GM12878 (cell line): ENCODE results near the gene NEO1.

Experiments used
- FOXM1 ChIP-seq: IDR thresholded peaks from 2 replicates; pipeline ENCODE4 v1.6.1; 2012; ENCODE audit warnings: low read depth, mild to moderate bottlenecking, inconsistent platforms, low read length, moderate library complexity
- HDAC6 ChIP-seq: fragments of 200-600 bp; sonication (generic); IDR thresholded peaks from one replicate; pipeline ENCODE4 v1.8.0; 2017; ENCODE audit warnings: antibody characterized with exemption; ENCODE audit not compliant: unreplicated experiment
- POLR2A ChIP-seq: IDR thresholded peaks from 2 replicates; pipeline ENCODE4 v1.6.1; 2011; ENCODE audit warnings: low read depth, mild to moderate bottlenecking, low read length
- SUZ12 ChIP-seq: fragments of 200-600 bp; sonication (generic); IDR thresholded peaks from one replicate; pipeline ENCODE4 v1.6.1; 2018; ENCODE audit warnings: antibody characterized with exemption, mild to moderate bottlenecking; ENCODE audit not compliant: unreplicated experiment
- TF ChIP-seq, protein P1 (sequence below), 3 experiments: IDR thresholded peaks in 2 of 3; conservative IDR thresholded peaks in 1 of 3; 2 replicates each; pipeline ENCODE4 v1.5.1; 2011; ENCODE audit warnings: low read depth in 3 of 3, low read length in 3 of 3, mild to moderate bottlenecking in 3 of 3, control low read depth in 2 of 3, moderate library complexity in 2 of 3, inconsistent platforms in 1 of 3, mixed read lengths in 1 of 3; ENCODE audit not compliant: control insufficient read depth in 2 of 3, insufficient read depth in 1 of 3; ENCODE audit errors: extremely low read depth in 1 of 3

DNA sequence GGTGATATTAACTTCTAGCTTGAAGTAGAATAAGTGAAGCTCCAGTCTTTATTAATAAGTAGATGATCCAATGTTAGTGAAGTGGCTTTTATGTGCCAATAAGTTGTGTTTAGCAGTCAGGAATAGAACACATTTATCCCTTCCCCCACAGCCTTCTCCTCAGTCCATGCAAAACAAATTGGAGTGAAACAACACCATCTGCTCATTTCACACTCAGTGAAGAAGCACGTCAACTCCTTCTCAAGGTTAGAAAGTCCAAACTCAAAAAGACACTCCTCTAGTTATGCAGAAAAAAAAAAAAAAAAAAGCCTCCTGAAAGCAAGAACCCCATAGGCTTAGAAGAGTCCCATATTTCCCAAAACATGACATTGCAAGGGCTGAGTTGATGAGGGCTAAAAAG is 18.0 kb upstream of the NEO1 start:
- TF ChIP-seq POLR2A = no peak
- TF ChIP-seq, protein P1, sequence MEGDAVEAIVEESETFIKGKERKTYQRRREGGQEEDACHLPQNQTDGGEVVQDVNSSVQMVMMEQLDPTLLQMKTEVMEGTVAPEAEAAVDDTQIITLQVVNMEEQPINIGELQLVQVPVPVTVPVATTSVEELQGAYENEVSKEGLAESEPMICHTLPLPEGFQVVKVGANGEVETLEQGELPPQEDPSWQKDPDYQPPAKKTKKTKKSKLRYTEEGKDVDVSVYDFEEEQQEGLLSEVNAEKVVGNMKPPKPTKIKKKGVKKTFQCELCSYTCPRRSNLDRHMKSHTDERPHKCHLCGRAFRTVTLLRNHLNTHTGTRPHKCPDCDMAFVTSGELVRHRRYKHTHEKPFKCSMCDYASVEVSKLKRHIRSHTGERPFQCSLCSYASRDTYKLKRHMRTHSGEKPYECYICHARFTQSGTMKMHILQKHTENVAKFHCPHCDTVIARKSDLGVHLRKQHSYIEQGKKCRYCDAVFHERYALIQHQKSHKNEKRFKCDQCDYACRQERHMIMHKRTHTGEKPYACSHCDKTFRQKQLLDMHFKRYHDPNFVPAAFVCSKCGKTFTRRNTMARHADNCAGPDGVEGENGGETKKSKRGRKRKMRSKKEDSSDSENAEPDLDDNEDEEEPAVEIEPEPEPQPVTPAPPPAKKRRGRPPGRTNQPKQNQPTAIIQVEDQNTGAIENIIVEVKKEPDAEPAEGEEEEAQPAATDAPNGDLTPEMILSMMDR (IDR thresholded peaks at IDR 0.05 in 2 of 3, conservative IDR thresholded peaks at IDR 0.05 in 1 of 3; ENCODE audit: control insufficient read depth in 2 of 3, extremely low read depth in 1 of 3, insufficient read depth in 1 of 3, low read depth in 3 of 3, low read length in 3 of 3) = no peak
- TF ChIP-seq HDAC6 = no peak
- TF ChIP-seq FOXM1 = no peak
- TF ChIP-seq SUZ12 = no peak
